Left cardiac atrium (tissue), 4 donors: ENCODE data around the gene DOCK9. TPM values are rescaled to one million over a fixed set of nuclear protein-coding genes. Genes with fewer than 3 reads are reported as not detected.

Experiments used
- ATAC-seq, 2 donors: fragments of 200-7000 bp; cut with Tn5 transposase; one replicate each; pipeline ENCODE4 v1.9.1; 2020; ENCODE audit warnings: mild to moderate bottlenecking in 2 of 2, moderate library complexity in 2 of 2
- DNase-seq: peaks from one replicate; pipeline ENCODE4 v3.0.0-alpha.2; 2020
- intact Hi-C, 2 donors: fragments of 100-400 bp; cut with DNase I; formaldehyde crosslinking; loops; one replicate each; pipeline versions ENCODE4 v1.14.1 to v1.15.1; 2022 to 2023
- long read RNA-seq: library from polyadenylated mRNA; unstranded; transcript quantifications from one replicate; pipeline ENCODE4 v2.0.0, GENCODE V29; 2021
- total RNA-seq, 2 donors: library from RNA; stranded (reverse); fragmentation: NEBNext Ultra II Directional; extraction: Animal tissue kit (Norgen Biotek cat#: 25700); gene quantifications; one replicate each; pipeline ENCODE4 v1.2.1, GENCODE V29; 2021
- donor health status: DM: no; HTN: yes; CAD: no.
- donor health status: DM: no; HTN: yes; CAD: no; lungs with severe emphysema.
- donor health status: DM: yes; HTN: yes; CAD: no.
- donor health status: Dilated cardiomyopathy.

Gene DOCK9, protein sequence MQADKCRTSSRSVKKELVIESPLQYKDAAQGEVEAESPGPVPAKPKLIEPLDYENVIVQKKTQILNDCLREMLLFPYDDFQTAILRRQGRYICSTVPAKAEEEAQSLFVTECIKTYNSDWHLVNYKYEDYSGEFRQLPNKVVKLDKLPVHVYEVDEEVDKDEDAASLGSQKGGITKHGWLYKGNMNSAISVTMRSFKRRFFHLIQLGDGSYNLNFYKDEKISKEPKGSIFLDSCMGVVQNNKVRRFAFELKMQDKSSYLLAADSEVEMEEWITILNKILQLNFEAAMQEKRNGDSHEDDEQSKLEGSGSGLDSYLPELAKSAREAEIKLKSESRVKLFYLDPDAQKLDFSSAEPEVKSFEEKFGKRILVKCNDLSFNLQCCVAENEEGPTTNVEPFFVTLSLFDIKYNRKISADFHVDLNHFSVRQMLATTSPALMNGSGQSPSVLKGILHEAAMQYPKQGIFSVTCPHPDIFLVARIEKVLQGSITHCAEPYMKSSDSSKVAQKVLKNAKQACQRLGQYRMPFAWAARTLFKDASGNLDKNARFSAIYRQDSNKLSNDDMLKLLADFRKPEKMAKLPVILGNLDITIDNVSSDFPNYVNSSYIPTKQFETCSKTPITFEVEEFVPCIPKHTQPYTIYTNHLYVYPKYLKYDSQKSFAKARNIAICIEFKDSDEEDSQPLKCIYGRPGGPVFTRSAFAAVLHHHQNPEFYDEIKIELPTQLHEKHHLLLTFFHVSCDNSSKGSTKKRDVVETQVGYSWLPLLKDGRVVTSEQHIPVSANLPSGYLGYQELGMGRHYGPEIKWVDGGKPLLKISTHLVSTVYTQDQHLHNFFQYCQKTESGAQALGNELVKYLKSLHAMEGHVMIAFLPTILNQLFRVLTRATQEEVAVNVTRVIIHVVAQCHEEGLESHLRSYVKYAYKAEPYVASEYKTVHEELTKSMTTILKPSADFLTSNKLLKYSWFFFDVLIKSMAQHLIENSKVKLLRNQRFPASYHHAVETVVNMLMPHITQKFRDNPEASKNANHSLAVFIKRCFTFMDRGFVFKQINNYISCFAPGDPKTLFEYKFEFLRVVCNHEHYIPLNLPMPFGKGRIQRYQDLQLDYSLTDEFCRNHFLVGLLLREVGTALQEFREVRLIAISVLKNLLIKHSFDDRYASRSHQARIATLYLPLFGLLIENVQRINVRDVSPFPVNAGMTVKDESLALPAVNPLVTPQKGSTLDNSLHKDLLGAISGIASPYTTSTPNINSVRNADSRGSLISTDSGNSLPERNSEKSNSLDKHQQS (N-terminal part only)
- total RNA-seq, result 10 to 100 TPM; 42.1 to 67.5 TPM
- long read RNA-seq, partial matches to known transcripts, result 2 of 7 reads
- long read RNA-seq, other reads (novel, unspliced or antisense), result 5 of 7 reads

DNA sequence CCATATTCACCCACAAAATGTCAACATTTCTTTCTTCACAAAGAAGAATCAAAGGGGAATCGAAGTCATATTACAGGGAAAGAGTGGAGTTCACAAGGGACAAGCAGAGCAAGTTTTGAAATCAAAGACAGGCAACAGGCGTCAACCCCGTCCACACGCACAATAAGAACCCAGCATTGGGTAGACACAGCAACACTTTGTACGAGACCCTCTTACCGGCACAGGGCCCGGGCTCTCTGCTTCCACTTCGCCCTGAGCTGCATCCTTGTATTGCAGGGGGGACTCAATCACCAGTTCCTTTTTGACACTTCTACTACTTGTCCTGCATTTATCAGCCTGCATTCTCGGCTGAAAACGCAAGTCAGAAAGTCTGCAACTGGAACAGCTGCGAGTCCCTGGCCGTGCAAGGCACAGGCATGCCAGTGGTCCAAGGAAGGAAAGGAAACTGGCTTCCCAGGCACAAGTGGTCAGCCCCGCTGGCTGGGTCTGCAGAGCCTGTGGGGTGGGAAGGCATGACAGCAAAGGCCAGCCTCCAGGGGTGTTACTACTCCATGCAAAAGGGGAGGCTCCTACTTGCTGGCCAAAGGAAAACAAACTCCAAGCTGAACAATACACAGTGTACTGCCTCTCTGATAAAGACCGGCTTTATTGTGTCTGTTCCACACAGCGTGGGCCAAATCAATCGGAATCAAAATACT lies at the start of gene DOCK9:
Gene DOCK9, minus strand, starts transcription at position 497 of the 698 bp plus-strand sequence. Its CDS starts 155 bp downstream, at position 342.
- DNase-seq (peak; percentile 81), ATAC-seq (peak; percentile 94 to 96)
- intact Hi-C loops, result no loop called here

DNA sequence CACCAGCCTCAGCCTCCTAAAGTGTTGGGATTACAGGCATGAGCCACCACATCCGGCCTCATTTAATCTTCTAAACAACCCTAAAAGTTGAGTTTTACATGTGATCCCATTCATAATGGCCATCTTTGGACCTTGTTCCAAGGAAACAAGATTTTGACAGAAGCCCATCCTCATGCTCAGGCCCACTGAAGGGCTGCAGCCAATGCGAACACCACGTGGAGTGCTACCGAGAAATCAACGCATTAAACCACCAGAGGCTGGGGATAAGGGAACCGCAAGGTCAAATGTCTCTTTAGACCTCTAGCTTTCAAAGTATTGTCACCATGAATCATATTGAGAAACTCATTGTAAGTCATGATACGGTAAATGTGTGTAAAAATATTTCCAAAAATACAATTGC lies 49.4 kb upstream of the DOCK9 start:
- ATAC-seq (no peak), DNase-seq (no peak)
- intact Hi-C loops, result no loop called here

DNA sequence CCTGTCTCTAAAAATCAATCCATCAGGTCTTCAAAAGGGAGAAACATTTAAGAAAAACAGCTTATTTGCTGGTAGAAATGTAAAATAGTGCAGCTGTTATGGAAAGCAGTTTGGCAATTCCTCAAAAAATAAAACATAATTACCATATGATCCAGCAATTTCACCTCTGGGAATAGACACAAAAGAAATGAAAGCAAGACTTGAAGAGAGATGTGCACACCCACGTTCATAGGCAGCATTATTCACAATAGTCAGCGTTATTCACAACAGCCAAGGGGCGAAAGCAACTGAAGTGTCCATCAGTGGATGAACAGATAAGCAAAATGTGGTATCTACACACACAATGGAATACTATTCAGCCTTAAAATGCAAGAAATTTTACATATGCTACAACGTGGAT lies 45.1 kb upstream of the DOCK9 start:
- intact Hi-C loops, result no loop called here
- no peak for ATAC-seq
- DNase-seq, result no peak

DNA sequence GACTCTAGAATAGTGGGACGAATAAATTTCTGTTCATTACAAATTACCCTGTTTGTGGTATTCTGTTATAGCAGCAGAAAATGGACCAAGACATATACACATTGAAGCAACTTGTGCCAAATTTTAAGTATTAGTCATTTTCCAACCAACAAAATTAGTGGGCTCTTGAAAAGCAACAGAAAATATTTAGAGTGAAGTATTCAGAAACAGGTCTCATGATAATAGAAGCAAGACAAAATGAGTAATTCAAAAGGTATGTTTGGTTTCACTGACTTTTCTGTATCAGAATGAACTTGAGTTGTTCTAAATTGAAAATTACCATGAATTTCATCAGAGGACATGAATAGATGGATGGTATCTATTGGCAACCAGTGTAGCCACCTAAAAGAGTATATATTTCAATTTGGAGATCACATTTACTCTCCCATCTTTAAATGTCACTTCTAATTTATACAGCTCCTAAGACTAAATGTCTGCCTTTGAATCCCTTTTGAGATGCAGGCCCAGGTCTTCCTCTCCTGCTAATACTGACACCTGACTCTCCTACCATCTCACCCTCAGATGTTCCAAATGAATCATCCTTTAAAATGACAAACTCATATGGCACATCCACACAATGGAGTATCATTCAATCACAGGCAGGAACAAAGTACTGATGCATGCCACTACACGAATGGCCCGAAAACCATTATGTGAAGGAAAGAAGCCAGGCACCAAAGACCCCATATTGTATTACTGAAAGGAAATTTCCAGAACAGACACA lies 40.7 kb upstream of the DOCK9 start:
- intact Hi-C loops, result no loop called here
- DNase-seq (no peak), ATAC-seq (no peak)

DNA sequence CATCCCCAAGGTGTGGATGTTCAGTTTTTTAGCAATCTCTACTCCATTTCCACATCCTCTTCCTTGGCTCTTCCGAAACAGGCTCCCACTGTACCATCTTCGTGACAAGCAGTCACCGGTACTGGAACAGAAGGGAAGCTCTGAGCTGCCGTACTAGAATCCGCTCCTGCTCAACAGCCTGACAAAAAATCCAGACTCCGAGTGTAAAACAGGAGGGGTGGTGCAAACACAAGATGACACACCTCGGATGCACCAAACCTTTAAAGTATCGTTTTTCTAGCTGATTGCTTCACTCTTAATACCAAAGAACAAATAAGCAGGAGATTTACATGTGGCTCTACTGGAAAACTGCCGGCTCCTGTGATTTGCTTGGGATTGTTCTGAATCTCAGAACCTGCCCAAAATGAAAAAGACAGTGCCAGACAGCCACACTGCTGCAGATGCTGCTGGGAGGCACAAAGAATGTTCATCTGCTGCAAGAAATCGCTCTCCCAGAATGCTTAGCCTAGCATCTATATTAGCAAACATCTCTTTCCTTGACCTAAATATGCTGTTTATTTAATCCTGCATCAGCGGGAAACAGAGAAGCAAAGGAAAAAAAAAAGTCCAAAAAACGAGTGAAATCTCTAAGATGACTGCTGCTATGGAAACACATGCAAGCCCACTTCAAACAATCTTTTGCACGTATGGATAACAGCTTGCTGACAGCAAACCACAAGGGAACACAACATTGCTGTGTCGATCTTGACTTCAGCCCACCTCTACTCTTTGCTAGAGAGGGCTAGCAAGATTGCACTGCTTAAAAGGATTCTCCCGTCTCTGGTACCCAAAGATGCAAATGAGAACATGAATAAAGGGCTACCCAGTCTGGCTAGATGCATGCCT lies 38.0 kb upstream of the DOCK9 start:
- intact Hi-C loops, result no loop called here
- no peak for ATAC-seq
- DNase-seq, result no peak

DNA sequence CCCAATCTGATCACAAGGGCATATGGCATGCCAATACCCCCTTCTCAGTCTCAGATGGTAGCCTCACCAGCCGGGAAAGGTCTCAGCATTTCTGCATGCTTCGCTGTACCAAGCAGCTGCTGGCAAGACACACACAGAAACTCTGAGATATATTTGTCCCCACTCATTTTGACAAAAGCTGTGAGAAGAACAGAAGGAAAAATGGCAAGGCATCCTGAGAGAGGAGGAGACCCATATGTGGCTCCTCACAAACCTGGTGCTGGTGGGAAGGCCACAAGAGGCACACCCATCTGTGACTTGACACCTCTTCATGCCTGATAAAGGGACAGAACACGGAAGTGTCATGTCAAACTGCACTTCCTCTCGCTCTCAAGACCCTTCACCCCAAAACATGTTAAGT lies 36.7 kb upstream of the DOCK9 start:
- ATAC-seq (no peak), DNase-seq (no peak)
- intact Hi-C loops, result no loop called here

DNA sequence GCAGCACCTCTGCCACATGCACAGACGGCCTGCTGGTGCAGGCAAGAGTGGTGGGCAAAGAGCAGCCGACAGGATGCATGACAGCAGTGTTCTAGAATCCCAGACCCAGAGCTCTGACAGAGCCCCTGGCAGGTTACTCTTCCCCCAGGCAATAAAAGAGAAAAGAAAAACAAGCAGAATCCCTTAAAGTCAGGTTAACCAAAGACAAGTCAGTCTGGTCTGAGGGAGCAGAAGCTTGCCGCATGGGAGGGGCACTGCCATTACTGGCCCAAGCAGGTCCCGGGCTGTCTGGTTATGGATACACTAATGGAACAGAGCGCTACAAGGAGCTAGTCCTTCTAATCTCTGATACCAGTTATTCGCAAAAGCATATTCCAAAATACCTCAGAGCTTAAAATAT lies 36.1 kb upstream of the DOCK9 start:
- DNase-seq (no peak), ATAC-seq (no peak)
- intact Hi-C loops, result no loop called here

DNA sequence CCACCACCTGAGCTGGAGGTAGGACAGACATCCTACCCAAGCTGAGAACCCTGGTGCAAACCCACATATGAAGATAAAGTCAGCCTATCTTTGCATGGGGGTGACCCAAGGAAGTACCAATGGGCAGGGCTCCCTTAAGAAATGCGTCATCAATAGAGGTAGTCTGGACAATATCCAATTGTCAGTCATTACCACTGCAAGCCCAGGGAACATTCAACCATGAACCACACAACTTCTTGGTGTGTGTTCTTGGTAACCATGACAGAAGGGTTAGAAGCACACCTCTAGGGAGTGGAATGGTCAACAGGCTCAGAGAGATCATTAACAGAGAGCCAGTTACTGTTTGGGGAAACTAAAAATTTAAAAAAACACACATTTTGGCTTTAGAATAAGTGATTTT lies 34.7 kb upstream of the DOCK9 start:
- DNase-seq (no peak), ATAC-seq (no peak)
- intact Hi-C loops, result no loop called here

DNA sequence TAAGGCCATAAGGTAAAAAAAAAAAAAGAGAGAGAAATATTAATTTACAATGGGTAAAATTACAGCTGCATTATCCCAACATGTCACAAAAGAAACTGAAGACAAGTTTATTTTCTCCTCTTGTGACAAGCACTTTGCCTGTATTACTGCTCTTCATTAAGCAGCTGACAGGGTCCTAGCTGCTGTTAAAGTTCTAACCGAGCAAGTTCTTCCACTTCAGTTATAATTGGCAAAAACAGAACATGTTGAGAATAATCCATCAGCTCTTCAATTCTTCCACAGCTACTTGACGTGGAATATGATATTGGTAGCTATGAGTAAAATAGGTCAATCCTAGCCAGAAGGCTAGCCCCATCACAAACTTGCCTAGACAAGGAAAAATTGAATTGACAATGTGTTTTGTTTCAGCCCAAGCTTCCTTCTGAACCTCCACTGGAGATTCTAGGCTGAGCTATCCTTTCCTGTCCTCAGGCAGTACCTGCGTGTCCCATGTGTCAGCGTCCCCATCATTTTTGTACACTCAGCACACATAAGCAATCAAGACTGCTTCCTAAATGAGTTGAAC lies 32.2 kb upstream of the DOCK9 start:
- DNase-seq, result no peak
- no peak for ATAC-seq
- intact Hi-C loops, result no loop called here

DNA sequence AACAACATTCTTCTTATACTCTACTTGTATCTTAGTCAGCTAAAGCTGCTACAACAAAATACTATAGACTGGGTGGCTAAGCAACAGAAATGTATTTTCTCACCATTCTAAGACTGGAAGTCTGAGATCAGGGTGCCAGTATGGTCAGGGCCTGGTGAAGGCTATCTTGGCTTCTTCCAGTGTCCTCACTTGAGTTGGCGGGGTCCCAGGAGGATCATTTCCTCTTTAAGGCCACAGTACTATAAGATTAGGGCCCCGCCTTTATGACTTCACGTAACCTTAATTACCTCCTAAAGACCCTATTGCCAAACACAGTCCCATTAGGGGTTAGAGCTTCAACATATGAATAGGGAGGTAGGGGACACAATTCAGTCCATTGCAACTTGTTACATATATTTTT lies 30.7 kb upstream of the DOCK9 start:
- ATAC-seq, result peak in 1 of 2 donors; percentile 15
- DNase-seq, result peak; percentile 51
- intact Hi-C loops, result no loop called here

DNA sequence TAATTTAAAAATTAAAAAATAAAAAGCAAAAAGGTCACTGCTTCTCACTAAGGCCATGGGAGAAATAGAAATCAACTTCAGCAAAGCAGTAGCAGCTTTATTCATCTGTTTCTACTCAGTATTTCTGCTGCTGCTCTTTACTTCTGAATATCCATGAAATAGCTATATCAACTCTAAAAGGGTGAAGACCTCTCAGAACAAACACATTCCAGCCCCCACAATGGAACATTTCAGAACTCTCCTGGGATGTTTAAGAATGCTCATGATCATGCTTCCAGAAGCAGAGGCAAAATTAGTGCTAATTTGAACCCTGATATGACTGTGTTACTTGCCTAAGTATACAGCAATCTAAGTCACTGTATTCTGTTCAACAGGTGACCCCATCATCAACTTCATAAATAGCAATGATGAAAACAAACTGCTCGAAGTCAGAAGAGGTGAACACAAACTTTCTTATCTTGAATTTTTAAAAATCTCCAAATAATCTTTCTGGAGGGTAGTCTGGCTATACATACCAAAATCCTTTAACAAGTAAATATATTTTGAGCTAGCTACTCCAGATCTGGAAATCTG lies 29.6 kb upstream of the DOCK9 start:
- no peak for ATAC-seq
- DNase-seq, result no peak
- intact Hi-C loops, result no loop called here

DNA sequence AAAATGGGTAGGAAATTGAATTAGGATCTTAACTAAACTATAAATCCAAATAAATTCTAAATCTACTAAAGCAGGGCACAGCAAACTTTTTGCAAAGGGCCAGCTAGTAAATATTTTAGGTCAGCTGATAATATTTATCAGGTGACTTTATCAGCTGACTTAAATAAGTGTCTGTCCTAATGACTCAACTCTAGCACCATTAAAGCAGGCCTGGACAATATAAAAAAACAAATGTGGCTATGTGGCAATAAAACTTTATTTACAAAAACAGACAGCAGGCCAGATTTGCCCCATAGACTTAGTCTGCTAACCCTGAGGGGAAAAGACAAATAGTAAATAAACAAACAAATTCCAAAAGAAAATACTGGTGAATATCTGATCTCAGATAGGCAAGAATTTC lies 27.7 kb upstream of the DOCK9 start:
- no peak for ATAC-seq
- DNase-seq, result no peak
- intact Hi-C loops, result no loop called here

DNA sequence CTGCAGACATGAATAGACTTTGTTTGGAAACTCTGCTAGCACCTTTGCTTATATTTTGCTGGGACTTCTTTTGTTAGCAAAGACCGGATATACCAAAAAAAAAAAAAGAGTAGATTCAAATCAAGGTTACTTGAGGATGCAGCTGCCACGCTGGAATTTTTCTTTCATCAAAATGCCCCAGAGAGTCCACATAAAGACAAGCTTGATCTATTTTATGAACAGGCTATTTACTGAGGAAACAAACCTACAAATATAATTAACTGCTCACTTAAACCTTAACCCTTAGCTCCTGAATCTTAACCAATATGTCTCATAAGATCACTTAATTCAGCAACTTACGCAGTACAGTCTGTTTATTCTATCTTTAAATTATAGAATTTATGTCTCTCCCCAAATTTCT lies 27.1 kb upstream of the DOCK9 start:
- DNase-seq (no peak), ATAC-seq (no peak)
- intact Hi-C loops, result no loop called here

DNA sequence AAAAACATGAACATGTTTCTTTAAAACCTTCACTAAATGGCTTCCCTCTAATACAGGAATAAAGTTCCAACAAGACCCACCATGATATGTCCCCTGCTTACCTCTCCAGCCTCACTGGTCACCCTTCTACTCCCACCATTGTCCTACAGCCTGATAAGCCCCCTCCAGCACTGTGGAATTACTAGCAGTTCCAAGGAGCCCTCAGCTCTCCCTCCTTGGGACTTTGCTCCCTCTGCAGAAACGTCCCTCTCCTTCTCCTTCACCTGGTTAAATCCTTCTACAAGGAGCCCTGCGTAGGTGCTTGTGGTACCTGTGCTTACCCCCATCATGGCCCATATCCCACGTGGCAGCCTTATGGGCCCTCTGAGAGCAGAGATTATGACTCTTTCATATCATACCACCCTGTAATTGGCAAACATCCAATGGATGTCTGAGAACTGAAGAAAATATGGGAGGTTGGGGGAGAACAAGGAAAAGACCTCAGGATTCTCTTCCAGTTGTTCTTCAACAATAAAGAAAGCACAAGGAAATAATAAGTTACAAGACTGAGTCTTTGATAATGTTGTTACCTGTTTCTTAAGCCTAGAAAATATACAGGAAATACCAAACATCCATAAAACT lies 26.1 kb upstream of the DOCK9 start:
- intact Hi-C loops, result no loop called here
- no peak for ATAC-seq
- no peak for DNase-seq

DNA sequence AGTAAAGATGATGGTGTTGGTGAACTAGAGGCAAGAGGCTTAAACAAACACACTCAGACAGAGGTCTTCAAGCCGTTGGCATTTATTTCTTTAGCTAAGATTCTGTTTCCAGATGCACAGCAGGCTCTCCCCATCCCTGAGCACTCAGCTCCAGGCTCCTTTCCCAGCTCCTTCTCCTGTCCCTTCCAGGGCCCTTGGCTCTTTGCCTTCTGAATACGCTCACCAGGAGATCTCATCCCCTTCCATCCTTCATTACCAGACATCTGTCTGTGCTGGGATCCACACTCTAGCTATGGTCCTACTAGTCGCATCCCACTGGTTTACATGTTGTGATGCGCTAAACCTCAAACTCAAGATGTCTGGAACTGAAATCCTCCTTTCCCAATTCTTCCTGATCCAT lies 25.3 kb upstream of the DOCK9 start:
- DNase-seq (no peak), ATAC-seq (no peak)
- intact Hi-C loops, result no loop called here

DNA sequence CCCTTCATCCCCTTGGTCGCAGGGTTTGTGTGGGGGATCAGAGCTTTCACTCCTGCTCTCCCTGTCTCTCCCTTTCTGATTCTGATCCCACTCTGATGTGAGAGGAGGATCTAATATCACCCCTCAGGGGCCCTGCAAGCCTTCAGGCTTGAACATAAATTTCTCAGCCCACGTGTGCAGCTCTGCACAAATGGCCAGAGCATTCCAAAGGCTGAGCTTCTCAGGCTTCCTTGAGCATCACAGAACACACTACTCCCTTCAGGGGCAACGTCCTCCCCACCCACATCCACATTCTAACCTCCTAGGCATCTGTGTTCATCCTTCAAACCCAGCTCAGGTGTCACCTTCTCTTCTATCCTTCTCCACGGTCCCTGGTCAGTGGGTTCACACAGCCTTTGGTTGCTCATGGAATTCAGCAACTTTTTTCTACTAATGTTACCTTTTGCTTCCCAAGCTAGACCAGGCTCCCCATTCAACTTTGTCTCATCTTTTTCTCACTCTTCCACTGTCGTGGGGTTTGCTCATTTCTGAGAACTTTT lies 24.4 kb upstream of the DOCK9 start:
- ATAC-seq, result no peak
- intact Hi-C loops, result no loop called here
- no peak for DNase-seq
